Measurements from ENCODE around the gene FN3KRP.

The FN3KRP gene

DNA sequence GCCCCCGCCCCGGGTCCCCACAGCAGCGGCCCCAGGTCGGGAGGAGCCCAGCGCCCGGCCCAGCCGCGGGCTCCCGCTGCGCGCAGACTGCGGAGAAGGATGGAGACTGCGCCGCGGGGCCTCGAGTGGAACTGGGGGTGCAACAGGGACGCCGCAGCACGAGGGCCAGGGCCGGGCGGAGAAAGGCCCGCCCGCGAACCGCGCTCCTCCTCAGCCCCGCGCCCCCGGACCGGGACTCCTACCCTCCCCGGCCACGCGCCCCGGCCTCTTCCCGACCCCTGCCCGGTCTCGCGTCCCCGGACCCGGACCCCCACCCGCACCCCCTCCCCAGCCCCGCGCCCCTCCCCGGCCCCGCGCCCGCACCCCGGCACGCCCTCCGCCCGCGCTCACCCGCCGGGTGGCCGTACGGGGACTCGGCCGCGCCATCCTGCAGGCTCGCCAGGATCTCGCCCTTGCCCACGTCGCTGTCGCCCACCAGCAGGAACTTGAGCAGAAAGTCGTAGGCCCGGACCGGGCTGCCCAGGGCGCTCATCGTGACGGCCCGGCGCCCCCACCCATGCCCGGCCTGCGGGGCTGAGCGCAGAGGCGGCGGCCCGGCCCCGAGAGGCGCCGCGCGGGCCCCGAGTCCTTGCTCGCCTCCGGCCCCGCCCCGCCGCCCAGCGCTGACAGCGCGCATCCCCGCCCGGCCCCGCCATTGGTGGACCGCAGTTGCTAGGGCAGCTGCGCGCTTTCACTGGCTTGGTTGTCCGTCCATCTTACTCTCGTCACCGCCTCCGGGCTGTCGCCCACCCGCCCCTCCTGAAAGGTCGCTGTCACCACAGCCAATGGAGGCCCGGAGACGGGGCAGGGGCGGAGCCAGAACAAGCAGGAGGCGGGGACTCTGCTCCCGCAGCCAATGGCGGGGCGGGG lies 18.2 kb upstream of the FN3KRP start, which contains the start of gene RAB40B:
Gene RAB40B, minus strand, starts transcription at position 634 of the 909 bp plus-strand sequence. Its CDS starts 102 bp downstream, at position 532.
- H3K27me3 ChIP-seq (ENCODE audit: control insufficient read depth, insufficient read depth, low read length), result peaks cover 15% of the 10 kb centered on the region; the same call in 1 of the 2 replicates
- WGBS (ENCODE audit: insufficient coverage, insufficient read length), result no CpG with 5 or more reads among the region's 112 CpGs

GRCh38 chr17:82698974-82699442 lies 17.5 kb upstream of the FN3KRP start:
- H3K4me1 ChIP-seq (ENCODE audit: control insufficient read depth, insufficient read depth, low read length), result peaks cover 3% of the 10 kb centered on the region
- H3K9me3 ChIP-seq (ENCODE audit: control insufficient read depth, insufficient read depth, low read length), result no peaks in the 10 kb centered on the region
- peaks cover 15% of the 10 kb centered on the region; the same call in 1 of the 2 replicates for H3K27me3 ChIP-seq (ENCODE audit: control insufficient read depth, insufficient read depth, low read length)
- DNase-seq (ENCODE audit: low read depth, low spot score), result no peak
- no CpG with 5 or more reads among the region's 45 CpGs for WGBS (ENCODE audit: insufficient coverage, insufficient read length)
- H3K4me3 ChIP-seq (ENCODE audit: low read length), result peak overlapping the region; percentile 92
- no peak overlapping the region for H3K27ac ChIP-seq (ENCODE audit: low read length)
- H3K36me3 ChIP-seq (ENCODE audit: control insufficient read depth, insufficient read depth, low read length), result no peaks in the 10 kb centered on the region

More for the DNA sequence above, 18.2 kb upstream of the FN3KRP start, which contains the start of gene RAB40B:
- no peaks in the 10 kb centered on the region for H3K36me3 ChIP-seq (ENCODE audit: control insufficient read depth, insufficient read depth, low read length)
- DNase-seq (ENCODE audit: low read depth, low spot score), result peak; percentile 97
- H3K27ac ChIP-seq (ENCODE audit: low read length), result no peak within 1 kb of the TSS
- no peaks in the 10 kb centered on the region for H3K9me3 ChIP-seq (ENCODE audit: control insufficient read depth, insufficient read depth, low read length)
- peaks cover 3% of the 10 kb centered on the region for H3K4me1 ChIP-seq (ENCODE audit: control insufficient read depth, insufficient read depth, low read length)
- H3K4me3 ChIP-seq (ENCODE audit: low read length), result peak within 1 kb of the TSS; percentile 92

GRCh38 chr17:82699551-82699950 lies 17.0 kb upstream of the FN3KRP start:
- Histone ChIP-seq H3K4me3 (ENCODE audit: low read length) (no peak overlapping the region), H3K9me3 (ENCODE audit: control insufficient read depth, insufficient read depth, low read length) (no peaks in the 10 kb centered on the region), H3K27ac (ENCODE audit: low read length) (no peak overlapping the region), H3K27me3 (ENCODE audit: control insufficient read depth, insufficient read depth, low read length) (peaks cover 15% of the 10 kb centered on the region; the same call in 1 of the 2 replicates), H3K4me1 (ENCODE audit: control insufficient read depth, insufficient read depth, low read length) (peaks cover 3% of the 10 kb centered on the region), H3K36me3 (ENCODE audit: control insufficient read depth, insufficient read depth, low read length) (no peaks in the 10 kb centered on the region)
- DNase-seq (ENCODE audit: low read depth, low spot score), result no peak
- WGBS (ENCODE audit: insufficient coverage, insufficient read length), result no CpG with 5 or more reads among the region's 13 CpGs

GRCh38 chr17:82702231-82702927 lies 14.1 kb upstream of the FN3KRP start:
- no CpG with 5 or more reads among the region's 20 CpGs for WGBS (ENCODE audit: insufficient coverage, insufficient read length)
- Histone ChIP-seq H3K4me3 (ENCODE audit: low read length) (no peak overlapping the region), H3K27ac (ENCODE audit: low read length) (no peak overlapping the region), H3K9me3 (ENCODE audit: control insufficient read depth, insufficient read depth, low read length) (no peaks in the 10 kb centered on the region), H3K36me3 (ENCODE audit: control insufficient read depth, insufficient read depth, low read length) (no peaks in the 10 kb centered on the region), H3K27me3 (ENCODE audit: control insufficient read depth, insufficient read depth, low read length) (peaks cover 4% of the 10 kb centered on the region; the same call in 1 of the 2 replicates), H3K4me1 (ENCODE audit: control insufficient read depth, insufficient read depth, low read length) (peaks cover 3% of the 10 kb centered on the region)
- DNase-seq (ENCODE audit: low read depth, low spot score), result no peak

GRCh38 chr17:82703036-82703745 lies 13.3 kb upstream of the FN3KRP start:
- no CpG with 5 or more reads among the region's 26 CpGs for WGBS (ENCODE audit: insufficient coverage, insufficient read length)
- Histone ChIP-seq H3K36me3 (ENCODE audit: control insufficient read depth, insufficient read depth, low read length) (no peaks in the 10 kb centered on the region), H3K27ac (ENCODE audit: low read length) (no peak overlapping the region), H3K27me3 (ENCODE audit: control insufficient read depth, insufficient read depth, low read length) (no peaks in the 10 kb centered on the region; the same call in 1 of the 2 replicates), H3K9me3 (ENCODE audit: control insufficient read depth, insufficient read depth, low read length) (no peaks in the 10 kb centered on the region), H3K4me3 (ENCODE audit: low read length) (no peak overlapping the region), H3K4me1 (ENCODE audit: control insufficient read depth, insufficient read depth, low read length) (peaks cover 3% of the 10 kb centered on the region)
- DNase-seq (ENCODE audit: low read depth, low spot score), result no peak

GRCh38 chr17:82703935-82704865 lies 12.3 kb upstream of the FN3KRP start:
- H3K36me3 ChIP-seq (ENCODE audit: control insufficient read depth, insufficient read depth, low read length), result no peaks in the 10 kb centered on the region
- H3K4me1 ChIP-seq (ENCODE audit: control insufficient read depth, insufficient read depth, low read length), result peaks cover 2% of the 10 kb centered on the region
- H3K9me3 ChIP-seq (ENCODE audit: control insufficient read depth, insufficient read depth, low read length), result no peaks in the 10 kb centered on the region
- H3K27ac ChIP-seq (ENCODE audit: low read length), result no peak overlapping the region
- no peaks in the 10 kb centered on the region; the same call in 1 of the 2 replicates for H3K27me3 ChIP-seq (ENCODE audit: control insufficient read depth, insufficient read depth, low read length)
- DNase-seq (ENCODE audit: low read depth, low spot score), result no peak
- WGBS (ENCODE audit: insufficient coverage, insufficient read length), result 100% methylated on average over 1 of the region's 38 CpGs
- no peak overlapping the region for H3K4me3 ChIP-seq (ENCODE audit: low read length)

GRCh38 chr17:82704886-82705285 lies 11.6 kb upstream of the FN3KRP start:
- Histone ChIP-seq H3K27ac (ENCODE audit: low read length) (no peak overlapping the region), H3K9me3 (ENCODE audit: control insufficient read depth, insufficient read depth, low read length) (no peaks in the 10 kb centered on the region), H3K36me3 (ENCODE audit: control insufficient read depth, insufficient read depth, low read length) (no peaks in the 10 kb centered on the region), H3K4me3 (ENCODE audit: low read length) (no peak overlapping the region), H3K4me1 (ENCODE audit: control insufficient read depth, insufficient read depth, low read length) (no peaks in the 10 kb centered on the region; the same call in 1 of the 2 replicates), H3K27me3 (ENCODE audit: control insufficient read depth, insufficient read depth, low read length) (no peaks in the 10 kb centered on the region)
- no CpG with 5 or more reads among the region's 13 CpGs for WGBS (ENCODE audit: insufficient coverage, insufficient read length)
- no peak for DNase-seq (ENCODE audit: low read depth, low spot score)

DNA sequence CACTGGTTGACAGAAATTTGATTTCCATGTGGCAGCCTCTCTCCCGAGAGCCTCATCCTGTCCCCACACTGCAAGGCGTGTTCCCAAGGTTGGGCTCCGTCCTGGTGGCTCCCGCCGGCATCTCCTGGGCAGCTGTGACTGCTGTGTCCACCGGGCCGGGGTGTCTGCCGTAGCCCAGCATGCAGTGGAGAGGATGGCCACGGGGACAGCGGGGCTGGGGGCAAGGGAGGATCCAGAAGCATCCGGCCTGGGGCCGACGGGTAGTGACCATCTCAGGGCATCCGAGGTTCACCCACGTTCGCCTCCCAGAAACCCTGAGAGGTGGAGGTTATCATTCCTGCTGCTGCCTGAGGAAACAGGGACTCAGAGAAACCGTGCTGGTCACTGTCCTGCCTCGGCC lies 10.8 kb upstream of the FN3KRP start:
- Histone ChIP-seq H3K9me3 (ENCODE audit: control insufficient read depth, insufficient read depth, low read length) (no peaks in the 10 kb centered on the region), H3K27me3 (ENCODE audit: control insufficient read depth, insufficient read depth, low read length) (no peaks in the 10 kb centered on the region), H3K4me1 (ENCODE audit: control insufficient read depth, insufficient read depth, low read length) (no peaks in the 10 kb centered on the region; the same call in 1 of the 2 replicates), H3K4me3 (ENCODE audit: low read length) (no peak overlapping the region), H3K36me3 (ENCODE audit: control insufficient read depth, insufficient read depth, low read length) (no peaks in the 10 kb centered on the region), H3K27ac (ENCODE audit: low read length) (no peak overlapping the region)
- no peak for DNase-seq (ENCODE audit: low read depth, low spot score)
- no CpG with 5 or more reads among the region's 18 CpGs for WGBS (ENCODE audit: insufficient coverage, insufficient read length)

DNA sequence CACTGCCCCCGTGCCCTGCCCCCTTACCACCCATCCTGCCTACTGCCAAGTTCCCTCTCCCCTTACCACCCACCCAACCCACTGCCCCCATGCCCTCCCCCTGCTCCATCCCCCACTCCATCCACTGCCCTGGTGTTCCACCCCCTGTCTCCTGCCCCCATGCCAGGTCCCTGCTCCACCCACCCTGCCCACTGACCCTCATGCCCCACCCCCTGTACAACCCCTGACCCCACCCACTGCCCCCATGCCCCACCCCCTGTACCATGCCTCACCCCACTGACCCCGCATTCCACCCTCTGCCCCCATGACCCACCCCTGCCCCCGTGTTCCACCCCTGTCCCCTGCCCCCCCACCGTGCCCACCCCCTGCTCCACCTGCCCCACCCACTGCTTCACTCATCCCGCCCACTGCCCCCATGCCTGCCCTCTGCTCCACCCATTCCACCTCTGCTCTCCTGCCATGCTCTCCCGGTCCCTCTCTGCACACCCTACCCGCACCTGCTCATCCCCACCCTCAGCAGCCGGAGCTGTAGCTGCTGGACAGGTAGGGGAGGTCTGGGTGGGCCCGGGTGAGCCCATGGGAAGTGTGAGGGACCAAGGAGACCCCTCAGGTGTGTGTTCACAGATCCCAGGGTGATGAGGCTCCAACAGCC lies 7.4 kb upstream of the FN3KRP start:
- Histone ChIP-seq H3K4me1 (ENCODE audit: control insufficient read depth, insufficient read depth, low read length) (no peaks in the 10 kb centered on the region; the same call in 1 of the 2 replicates), H3K4me3 (ENCODE audit: low read length) (no peak overlapping the region), H3K27ac (ENCODE audit: low read length) (no peak overlapping the region), H3K27me3 (ENCODE audit: control insufficient read depth, insufficient read depth, low read length) (no peaks in the 10 kb centered on the region), H3K36me3 (ENCODE audit: control insufficient read depth, insufficient read depth, low read length) (no peaks in the 10 kb centered on the region), H3K9me3 (ENCODE audit: control insufficient read depth, insufficient read depth, low read length) (no peaks in the 10 kb centered on the region)
- no peak for DNase-seq (ENCODE audit: low read depth, low spot score)
- no CpG with 5 or more reads among the region's 9 CpGs for WGBS (ENCODE audit: insufficient coverage, insufficient read length)
